Activated gamma-delta T cell (primary cell): Measurements from ENCODE around the gene AFF1.

Experiments
- DNase-seq: peaks from one replicate; lab custom pipeline; 2025; lab: John Stamatoyannopoulos, UW

Gene AFF1

DNA sequence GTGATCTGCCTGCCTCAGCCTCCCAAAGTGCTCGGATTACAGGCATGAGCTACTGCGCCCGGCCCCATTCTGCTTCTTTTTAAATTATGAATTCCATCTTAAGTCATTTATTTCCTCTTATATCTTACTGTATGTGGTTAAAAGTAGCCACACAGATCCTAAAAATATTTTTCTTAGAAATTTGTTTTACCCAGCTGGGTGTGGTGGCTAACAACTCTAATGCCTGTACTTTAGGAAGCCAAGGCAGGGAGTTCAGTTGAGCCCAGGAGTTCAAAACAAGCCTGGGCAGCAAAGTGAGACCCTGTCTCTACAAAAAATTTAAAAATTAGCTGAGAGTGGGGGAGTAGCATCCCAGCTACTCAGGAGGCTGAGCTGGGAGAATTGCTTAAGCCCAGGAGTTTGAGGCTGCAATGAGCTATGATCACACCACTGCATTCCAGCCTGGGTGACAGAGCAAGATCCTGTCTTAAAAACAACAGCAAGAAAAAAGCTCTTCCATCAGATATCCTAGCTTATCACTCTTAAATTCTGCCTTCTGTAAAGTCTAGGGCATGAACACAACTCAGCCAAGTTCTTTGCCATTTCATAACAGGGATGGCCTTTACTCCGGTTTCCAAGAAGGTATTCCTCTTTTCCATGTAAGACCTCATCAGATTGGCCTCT lies 15.1 kb upstream of the AFF1 start:
- no peak for DNase-seq

DNA sequence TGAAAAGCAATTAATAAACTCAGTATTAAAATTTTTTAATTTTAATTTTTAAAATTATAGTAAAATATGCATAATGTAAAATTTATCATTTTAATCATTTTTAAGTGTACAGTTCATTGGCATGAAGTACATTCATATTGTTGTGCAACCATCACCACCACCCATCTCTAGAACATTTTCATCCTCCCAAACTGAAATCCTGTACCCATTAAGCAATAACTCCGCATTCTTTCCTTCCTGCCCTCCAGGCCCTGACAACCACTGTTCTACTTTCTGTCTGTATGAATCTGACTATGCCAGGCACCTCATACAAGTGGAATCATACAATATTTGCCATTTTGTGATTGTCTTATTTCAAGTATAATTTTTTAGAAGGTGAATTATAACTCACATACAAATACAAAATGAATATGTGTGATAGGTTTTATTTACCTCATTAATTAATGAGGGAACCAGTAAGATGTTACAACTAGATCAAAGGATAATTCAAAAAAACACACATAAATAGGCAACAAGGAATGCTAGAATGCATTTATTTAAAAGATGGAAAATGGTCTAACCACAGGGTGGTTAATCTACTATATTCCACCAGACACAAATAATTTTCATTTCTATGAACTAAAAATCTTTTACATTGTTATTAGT lies 13.1 kb upstream of the AFF1 start:
- DNase-seq = no peak

- no peak for DNase-seq
These were observed 10.0 kb upstream of the AFF1 start for GRCh38 chr4:86924811-86925210.

DNA sequence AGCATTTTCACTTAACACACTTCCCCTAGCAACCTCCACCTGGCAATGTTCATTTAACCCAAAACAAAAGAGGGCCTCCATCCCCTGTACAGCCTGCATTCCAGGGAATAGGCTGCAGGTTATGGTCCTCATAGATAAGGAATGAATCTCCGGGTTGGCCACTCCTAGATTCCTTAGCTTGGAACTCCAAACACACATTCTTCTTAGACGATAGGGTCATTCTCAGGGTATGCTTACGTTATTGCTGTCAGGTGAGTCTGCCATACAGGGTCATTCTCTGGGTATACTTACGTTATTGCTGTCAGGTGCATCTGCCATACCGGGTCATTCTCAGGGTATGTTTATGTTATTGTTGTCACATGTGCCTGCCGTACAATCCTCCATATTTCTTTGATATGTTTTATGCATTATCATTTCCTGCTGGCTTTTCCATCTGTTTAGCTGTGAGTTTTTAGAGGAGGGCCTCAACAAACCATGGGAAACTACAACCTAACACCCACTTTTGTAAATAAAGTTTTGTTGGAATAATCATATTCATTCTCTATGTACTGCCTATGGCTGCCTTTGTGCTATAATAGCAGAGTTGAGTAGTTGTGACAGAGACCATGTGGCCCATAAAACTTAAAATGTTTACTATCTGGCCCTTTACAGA lies 8.2 kb upstream of the AFF1 start:
- DNase-seq = no peak

GRCh38 chr4:86927843-86928395 lies 6.9 kb upstream of the AFF1 start:
- DNase-seq = no peak

DNA sequence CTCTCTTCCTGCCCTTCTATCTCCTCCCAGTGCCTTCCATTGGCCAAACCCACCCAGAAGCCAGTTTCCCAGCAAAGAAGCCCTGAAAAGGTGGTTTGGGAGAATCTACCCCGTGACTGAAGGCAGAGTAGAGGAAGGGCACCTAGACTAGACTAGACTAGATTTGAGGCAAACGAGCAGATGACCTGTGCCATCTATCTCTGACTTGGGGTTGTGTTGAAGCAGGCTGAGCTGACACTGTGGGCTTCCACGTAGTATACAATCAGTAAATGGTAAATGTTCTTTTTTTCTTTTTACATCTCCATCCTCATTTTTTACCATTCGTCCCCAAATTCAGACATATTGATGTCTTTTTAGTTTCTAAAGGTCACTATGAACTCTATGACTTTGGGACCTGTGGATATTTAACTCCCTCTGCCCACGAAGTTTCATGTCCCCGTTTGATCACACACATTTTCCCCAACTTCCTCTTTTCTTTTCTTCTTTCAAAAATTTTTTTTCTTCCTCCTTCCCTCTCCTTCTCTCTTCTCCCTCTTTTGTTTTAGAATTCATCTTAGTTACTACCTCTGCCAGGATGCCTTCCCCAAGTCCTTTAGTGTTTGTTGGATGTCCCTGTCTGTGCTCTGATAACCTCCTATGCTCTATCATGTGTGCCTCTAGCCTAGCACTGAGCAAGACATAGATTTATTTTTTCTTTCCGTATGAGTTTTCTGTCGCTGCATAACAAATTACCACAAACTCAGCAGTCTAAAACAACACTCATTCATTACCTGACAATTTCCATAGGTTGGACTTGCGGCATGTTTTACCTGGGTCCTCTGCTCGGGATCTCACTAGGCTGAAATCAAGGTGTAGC lies 6.2 kb upstream of the AFF1 start:
- DNase-seq = no peak

DNA sequence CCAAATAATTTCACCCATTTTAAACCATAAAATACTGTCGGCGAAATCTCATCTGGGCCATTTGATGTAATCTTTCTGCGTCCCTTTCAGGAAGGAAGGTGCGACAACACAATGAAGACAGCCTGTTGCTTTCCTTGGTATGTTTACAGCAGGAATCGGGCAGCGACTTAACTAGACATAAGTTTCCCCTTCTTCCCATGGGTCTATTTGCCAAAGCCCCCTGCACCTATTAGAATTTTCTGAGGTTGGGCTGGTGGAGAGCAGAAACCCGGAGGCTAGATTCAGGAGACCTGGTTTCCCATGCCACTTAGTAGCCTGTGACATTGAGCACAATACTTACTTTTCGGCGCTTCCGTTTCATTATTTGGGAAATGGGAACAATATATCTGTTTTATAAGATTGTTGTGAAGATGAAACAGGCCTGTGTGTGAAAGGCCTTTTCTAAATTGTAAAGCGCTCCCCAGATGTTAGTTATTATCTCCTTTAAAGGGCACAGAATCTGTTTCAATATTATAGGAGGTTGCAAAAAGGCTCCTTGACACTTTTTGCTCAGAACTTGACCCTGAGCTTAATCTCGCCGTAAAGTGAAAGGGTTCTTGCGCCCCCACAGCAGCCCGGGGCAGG lies 552 bp upstream of the AFF1 start:
- no peak for DNase-seq

DNA sequence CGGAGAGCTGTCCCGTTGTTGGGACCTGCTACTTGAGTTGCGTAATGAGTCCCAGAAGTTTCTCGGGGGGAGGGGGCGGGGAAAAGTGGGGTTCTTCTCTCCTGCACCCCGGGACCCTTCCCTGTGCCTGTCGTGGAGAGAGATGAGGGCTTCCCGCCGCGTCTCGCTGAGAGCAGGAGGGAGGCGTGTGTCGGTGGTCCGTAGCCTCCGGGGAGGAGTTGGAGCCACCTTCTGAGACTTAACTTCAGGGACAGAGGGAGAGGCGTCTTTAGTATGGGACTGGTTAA lies 698 bp downstream of the AFF1 start:
- DNase-seq = no peak

- DNase-seq = peak; percentile 53
These were observed 1.3 kb downstream of the AFF1 start for GRCh38 chr4:86935853-86936733.

DNA sequence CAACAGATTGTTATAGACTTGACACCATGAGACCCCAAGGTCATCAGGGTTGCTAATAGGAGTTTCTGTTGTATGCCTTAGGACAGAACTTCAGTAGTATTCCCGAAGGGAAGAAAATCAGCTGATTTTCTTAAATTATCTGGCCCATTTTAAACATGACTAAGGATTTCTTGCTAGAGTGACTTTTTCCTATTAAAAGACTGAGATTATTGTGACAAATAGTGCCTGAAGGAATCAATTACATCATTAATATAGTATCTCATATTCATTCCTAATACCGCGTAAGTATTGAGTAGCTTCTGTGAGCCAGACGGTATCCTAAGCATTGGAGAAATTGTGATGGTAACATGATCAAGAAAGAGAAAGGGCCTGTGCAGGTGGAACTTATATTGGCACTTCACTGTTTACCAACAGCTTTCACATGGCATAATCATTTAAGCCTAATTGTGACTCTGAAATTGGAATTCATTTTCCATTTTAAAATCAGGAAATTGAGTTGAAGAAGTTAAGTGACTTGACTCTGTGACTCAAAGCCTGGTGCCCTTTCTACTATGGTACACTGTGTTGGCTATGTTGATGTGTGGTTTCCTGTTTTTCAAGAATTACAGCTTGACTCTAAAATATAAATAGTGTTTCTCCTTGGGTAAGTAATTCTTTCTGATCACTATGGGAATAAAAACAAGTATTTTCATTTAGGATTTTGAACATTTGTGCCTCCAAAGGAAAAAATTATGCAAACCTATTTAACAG lies 4.1 kb downstream of the AFF1 start:
- no peak for DNase-seq

DNA sequence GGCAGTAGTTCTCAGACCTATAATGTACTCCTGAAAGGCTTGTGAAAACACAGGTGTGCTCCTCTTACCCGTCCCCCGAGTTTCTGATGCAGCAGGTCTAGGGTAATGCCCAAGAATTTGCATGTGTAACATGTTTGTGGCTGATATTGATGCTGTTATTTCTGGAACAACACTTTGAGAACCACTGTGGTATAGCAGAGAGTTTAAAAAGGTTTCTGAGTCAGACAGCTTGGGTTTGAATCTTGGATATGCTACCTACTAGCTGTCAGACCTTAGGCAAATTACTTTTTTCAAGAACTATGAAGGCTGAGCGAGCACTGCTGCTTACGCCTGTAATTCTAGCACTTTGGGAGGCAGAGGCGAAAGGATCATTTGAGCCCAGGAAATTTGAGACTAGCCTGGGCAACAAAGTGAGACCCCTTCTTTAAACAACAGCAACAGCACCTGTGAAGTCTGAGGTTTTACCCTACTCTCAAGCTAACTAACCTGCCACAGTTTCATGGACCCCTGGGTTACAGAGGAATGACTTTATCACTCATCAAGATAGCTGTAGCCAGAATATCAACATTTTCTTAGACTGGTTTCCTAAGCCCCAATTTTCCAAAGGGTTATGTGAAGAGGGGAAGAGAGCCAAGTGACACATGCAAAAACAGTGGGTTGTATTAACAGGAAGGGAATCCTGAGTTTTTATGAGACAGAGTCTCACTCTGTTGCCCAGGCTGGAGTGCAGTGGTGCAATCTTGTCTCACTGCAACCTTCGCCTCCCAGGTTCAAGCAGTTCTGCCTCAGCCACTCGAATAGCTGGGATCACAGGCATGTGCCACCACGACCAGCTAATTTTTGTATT lies 5.1 kb downstream of the AFF1 start:
- DNase-seq = no peak

DNA sequence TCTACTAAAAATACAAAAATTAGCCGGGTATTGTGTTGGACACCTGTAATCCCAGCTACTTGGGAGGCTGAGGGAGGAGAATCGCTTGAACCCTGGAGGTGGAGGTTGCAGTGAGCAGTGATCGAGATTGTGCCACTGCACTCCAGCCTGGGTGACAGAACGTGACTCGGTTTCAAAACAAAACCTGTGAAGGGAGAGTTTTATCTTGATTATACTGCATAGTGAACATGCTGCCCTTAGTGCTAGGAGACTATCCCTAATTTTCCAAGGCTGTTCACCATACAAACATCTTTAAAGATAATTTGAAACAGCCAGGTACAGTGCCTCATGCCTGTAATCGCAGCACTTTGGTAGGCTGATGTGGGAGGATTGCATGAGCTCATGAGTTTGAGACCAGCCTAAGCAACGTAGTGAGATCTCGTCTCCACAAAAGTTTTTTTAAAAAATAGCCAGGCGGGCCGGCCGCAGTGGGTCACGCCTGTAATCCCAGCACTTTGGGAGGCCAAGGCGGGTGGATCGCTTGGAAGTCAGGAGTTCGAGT lies 6.2 kb downstream of the AFF1 start:
- DNase-seq = no peak

DNA sequence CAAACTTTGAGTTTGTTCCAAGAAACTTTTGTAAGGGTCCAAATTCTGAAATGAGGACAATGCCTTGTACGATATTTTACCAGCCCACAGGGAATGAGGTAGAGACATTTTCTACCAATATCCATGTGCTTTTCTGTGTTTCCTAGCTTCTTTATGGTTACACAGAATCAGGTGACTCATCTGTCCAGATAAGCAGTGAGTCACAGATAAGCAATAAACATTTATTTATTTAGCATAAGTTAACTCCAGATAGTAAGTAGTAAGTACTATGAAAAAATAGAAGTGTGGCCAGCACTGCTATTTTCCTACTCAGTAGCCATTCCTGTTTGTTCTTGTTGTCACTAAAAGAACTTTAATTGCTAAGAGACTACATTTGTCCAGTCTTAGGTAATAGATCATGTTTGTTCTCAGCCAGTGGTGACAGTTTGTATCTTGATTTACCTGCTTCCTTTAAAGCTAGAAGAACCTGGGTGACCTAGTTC lies 7.4 kb downstream of the AFF1 start:
- no peak for DNase-seq

- no peak for DNase-seq
These were observed 10.4 kb downstream of the AFF1 start for GRCh38 chr4:86944964-86945781.

DNA sequence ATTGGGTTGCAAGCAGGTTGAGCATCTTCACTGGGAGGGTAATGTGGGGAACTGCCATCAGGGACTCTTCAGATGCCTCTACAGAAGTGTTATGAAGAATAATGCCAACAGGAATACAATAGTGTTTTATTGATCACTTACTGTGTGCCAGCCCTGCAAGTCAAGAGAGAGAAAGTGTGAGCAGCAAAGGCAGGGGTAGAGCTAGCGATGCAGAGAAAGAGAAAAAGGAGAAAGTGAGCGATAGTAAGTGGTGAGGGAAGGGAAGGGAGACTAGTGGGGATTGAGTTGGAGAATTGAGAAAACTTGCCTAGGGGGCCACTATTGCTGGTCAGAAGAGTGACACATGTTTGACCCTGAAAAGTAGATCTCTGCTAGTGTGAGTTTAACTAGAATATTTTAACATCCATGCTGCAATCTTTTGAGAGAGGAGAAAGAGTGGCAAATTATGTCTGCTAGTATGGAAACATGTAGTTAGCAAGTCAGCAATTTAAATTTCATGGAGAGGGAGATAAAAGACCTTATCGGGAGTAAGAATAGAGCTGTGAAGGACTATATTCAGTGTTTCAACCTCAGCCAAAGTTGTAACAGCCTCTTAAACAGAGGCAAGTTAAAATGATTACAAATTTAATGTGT lies 12.2 kb downstream of the AFF1 start:
- no peak for DNase-seq

DNA sequence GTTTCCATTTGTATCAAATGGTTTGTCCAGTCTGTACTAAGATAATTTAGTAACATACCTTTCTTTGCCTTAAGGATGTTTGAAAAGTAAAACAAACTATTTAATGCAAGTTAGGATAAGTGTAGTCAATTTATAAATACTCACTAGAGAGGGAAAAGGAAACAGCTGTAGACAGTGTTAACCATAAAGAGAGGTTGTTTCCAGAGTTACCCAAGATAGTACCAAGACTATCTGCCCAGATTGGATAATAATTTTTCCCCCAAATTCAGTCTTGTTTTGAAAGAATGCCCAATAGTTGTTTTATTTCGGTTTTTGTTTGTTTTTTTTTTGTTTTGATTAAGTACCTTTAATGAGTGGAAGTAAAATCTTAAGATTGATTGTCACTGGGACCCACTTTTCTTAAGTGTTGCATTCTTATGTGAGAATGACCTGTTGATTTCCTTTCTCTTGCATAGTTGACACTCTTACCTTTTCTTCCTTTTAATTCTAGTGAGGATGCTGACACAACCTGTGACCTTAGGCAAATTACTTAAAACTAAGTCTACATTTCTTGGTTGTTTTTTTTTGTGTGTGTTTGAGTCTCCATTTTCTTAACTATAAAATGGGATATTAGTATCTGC lies 12.8 kb downstream of the AFF1 start:
- DNase-seq = no peak

- DNase-seq = no peak
These were observed 13.5 kb downstream of the AFF1 start for GRCh38 chr4:86948276-86948675.
